GM19467 (cell line): ENCODE results near the gene PRKAR1B.

Source experiments
- ATAC-seq: cut with Tn5 transposase; IDR thresholded peaks from one replicate; pipeline ENCODE4 v1.9.1; 2021; ENCODE audit warnings: mild to moderate bottlenecking, moderate library complexity; ENCODE audit not compliant: unreplicated experiment

Gene PRKAR1B

DNA sequence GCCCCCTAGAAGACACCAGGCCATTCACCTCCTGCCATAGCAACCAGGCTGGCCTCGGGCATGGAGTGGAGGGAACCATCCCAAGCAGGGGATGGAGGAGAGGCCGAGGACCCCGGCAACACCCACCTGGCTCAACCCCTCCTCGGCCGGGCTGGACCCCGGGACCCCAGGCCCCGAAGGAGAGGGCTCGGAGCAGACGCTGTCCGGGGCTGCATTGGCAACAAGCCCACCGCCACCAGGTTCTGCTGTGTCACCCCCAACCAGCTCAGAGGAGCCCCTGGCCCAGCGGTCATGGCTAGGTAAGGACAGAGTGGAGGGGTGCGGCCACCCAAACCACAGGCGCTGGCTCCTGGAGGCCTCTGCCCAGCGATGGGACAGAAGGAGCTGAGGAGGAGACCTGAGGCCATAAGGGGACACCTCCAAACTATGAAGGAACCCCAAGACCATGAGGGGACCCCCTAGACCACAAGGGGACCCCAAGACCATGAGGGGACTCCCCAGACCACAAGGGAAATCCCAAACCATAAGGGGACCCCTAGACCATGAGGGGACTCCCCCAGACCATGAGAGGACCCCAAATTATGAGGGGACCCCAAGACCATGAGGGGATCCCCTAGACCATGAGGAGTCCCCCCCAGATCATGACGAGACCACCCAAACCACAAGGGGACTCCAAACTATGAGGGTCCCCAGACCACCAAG is 132.7 kb downstream of the PRKAR1B start:
- ATAC-seq, result no peak

DNA sequence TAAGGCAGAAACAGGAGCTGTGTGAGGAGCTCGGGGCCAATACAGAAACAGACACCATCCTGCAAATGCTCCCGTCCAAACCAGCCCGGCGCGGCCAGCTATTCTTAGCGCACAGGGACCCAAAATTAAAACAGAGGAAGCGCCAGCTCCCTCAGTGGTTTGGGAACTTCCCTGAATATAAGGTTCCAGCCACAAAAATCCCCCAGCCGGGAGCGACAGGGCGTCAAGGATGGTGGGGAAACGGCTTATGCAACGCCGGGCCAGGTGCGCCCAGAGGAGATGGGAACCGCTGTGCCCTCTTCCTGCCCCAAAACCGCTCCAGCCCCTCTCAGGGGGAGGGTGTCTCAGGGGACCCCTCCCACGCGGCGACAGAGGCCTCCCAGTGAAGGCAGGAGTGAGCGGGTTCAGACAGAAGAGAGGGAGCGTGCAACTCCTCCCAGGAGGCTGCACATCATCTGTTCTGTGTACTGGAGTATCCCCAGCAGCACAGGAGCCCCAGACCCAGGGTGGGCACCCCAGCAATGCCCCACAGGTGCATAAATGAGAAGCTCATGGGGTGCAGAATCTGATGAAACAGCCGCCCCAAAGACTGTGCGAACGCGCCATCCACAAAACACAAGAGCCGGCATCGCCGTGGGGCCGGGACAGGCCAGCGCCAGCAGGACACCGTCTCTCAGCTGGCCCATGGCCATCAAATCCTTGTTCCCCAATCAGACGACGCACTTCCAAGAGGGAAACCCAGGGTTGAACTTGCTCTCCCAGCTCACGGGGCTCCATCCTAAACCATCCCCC is 133.6 kb downstream of the PRKAR1B start:
- no peak for ATAC-seq

DNA sequence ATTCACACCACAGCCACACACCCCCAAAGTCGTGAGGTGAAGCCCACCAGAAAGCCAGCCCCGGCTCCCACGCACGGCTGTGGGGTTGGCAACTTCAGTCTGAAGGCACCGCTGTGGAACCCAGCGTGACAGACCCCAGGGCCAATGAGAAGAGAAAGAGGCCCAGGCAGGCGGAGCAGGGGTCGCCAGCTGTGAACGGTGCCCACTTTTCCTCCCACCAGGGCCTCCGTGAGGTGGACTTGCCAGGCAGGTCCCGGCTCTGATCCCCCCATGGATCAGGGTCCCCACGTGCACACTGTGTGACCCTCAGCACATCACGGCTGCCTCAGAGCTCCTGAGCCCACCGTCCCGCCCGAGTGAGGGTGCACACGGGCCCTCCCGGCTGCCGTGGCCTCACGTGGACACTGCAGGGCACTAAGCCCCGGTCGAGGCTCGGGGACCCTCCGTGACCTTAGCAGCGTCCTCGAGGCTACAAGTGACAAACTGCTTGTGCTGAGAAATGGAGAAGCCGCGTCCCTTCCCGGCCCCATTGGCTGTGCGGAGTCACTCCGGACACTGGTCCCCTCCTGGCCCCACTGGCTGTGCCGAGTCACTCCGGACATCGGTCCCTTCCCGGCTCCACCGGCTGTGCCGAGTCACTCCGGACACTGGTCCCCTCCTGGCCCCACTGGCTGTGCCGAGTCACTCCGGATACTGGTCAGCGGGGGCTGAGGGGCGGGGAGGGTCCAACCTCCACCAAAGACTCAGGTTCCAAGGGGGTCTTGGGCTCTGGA is 135.0 kb downstream of the PRKAR1B start:
- no peak for ATAC-seq

DNA sequence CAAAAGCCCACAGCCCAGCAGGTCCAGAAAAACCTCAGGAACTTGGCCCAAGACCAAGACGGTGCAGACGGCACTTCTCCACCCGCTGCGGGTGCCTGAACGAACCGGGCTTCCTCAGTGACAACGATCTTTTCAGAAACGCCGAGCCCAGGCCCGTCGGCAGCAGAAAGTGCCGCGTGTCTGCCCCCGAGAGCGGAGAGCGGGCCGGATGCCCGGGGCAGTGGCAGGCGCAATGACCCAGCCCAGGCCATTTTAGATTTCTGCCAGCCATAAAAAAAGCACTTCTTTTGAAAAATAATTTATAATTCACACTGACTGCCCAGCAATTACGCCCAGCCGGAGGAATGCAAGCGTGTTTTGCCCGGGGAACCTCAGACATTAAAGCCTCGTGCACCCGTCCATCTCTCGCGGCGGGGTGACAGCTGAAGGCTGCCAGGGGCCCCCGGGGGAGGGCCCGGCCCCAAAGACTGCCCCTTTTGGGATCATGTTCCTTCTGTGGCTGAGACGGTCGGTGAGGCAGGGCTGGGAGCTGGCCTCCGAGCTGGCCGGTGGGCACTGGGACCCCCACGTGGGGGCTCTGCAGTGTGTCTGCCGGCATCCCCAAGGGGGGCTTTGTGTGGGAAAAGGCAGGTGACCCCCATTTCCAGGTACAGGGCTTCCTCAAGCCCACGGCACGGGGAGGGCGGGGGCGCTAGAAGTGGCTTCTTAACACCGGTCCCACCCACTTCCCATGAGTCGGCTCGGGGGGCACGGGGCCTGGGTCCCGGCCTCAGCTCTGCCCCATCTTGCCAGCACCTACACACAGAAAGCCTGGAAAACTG is 136.1 kb downstream of the PRKAR1B start:
- no peak for ATAC-seq

DNA sequence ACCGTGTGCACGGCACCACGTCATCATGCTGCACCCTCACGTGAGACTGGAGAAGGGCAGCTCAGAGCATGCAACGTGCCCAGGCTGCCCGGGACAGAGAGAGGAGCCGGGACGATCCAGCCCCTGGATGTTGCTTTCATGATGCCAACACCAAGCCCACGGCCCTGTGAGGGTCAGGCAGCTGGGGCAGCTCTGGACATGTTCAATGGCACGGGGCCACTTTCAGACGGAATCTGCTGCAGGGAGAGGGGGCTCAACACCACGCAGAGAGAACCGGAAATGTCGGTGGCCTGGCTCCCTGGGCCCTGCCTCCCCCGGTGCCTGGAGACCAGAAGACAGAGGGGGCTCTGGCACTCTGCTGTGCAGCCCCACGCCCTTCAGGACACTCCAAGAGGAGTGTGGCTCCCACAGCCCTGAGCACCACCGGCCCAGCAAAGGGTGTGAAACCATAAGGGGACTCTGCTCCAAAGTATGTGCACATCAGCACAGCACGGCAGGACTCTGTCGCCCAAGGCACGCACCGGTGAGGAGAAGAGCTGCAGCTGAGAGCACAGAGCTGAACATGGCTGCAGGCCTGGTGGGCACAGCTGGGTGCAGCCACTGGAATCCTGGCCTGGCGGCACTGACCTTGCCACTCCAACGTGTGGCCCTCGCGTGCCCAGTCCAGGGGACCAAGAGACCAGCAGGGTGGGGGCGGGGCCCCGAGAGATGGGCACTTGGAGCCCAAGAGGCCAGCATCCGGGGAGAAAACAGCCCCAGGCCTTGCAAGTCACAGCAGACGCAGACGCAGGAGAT is 137.1 kb downstream of the PRKAR1B start:
- ATAC-seq, result no peak

DNA sequence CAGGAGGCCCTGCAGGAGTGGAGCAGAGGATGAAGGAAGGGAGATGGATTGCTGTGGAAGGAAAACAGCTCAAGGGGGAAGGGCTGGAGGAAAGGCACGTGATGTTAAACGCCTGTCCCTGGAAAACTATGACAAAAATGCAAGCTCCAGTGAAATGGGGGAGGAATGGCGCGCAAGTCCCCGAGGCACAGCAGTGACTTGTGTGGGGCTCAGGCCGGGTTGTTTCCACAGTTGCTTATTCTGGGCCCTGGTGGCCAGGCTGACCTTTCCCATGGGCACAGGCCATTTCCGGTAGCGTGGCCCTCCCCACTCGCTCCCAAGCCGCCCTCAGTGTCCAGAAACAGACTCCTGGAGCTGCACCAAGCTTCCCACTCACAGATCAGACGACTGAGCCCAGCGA is 139.3 kb downstream of the PRKAR1B start:
- ATAC-seq, result no peak

DNA sequence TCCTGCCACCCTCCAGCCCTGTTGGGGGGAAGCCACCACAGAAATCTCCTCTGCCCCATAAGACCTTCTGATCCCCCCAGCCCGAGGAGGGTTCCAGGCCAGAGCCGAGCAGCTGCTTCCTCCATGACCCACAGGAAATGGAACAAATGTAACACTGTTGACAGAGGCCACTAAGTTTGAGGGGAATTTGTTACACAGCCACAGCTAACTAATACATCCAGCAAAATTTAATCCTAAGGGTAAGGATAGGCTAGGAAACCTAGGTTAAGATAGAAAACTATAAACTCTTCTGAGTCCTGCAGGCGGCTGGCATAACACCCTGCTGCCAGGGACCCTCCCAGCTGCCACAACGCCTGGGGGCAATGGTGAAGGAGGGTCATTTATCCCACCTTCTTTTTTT is 140.6 kb downstream of the PRKAR1B start:
- no peak for ATAC-seq

DNA sequence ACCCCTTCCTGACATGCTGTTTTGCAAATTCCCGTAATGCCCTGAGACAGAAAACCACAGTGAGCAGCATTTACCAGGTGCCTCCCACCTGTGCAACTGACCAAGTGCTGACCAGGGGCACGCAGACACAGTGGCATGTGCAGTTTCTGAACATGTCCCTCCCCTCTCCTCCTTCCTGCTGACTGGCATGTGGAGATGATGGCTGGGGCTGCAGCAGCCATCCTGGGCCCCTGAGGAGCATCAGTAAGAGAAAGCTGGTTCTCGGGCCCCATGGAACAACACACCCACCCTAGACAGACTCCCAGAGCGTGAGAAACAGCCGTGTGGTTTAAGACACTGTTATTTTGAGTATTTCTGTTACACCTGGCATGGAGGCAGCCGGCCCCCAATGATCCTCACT is 141.2 kb downstream of the PRKAR1B start:
- no peak for ATAC-seq

DNA sequence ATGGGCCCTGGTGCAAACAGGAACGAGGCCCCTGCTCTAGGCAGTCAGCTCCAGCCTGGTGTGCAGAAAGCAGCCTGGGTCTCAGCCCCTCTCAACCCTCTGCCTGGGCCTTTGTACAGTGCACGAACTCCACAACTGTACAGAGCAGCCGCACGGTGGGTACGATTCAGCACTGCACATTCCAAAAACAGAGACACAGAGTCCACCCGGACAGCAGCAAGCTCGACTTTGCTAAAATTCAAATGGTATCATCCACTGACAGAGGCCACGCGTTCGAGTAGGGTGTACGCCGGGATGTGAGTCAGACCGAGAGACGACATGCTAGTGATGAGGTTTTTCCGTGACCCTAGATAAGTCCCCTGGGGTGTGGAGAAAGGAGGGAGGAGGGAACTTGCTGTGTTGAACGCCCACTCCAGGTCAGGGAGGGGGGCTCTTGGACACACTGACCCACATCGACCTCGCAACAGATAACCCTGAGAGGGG is 141.8 kb downstream of the PRKAR1B start:
- no peak for ATAC-seq

DNA sequence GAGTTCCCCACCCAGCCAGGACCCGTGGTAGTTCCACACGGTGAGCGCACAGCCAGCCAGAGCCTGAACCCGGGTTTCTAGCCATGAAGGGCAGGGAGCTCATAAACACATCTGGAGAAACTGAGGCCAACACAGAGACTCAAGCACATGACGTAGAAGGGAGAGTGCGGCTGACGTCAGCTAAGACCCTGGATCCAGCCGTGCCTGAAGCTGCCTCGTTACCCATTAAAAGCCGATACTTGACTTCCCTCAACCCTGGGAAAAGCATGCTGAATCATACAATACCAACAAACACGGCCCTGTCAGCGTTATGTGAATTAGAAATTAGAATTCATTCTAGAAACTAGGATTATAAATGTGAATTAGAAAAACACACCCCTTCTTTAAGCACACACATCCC is 142.3 kb downstream of the PRKAR1B start:
- ATAC-seq, result no peak

DNA sequence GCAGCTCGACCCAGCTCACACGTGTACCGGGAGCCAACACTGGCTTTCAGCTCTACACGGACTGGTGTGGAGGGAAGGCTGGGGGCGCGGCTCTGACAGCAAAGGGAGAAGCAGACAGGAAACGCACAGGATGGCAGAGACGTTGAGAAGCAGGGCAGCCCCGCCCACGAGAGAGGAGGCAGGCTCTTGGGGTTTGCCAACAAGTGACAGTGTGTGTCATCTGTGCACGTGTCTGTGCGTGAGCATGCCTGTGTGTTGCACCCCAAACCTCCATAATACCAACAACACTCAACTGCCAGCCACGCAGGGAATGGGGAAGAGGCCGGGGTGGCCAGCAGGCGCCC is 143.0 kb downstream of the PRKAR1B start:
- no peak for ATAC-seq

DNA sequence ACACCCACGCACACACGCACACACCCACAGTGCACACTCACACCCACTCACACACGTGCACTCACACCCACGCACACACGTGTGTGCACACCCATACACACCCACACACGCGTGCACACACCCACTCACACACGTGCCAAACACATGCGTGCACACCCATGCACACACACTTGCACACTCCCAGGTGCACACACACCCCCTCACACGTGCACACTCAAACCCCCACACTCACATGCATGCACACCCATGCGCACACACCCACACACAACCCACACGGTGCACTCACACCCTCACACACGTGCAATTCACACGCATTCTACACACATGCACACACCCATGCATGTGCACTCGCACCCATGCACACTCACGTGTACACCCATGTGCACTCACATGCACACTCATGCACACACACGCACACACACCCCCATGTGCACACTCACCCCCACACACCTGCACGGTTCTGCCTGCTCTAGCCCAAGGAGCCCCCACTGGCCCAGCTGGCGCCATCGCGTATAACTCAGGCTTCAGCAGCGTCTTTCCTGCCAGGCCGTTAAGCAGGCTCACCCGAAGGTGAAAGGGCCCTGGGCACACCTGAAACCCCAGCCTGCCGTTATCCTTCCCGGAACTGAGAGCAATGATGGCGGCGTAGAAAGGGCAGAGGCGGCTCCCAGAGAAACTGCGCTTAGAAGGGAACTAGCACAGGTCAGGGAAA is 143.5 kb downstream of the PRKAR1B start:
- ATAC-seq, result no peak

DNA sequence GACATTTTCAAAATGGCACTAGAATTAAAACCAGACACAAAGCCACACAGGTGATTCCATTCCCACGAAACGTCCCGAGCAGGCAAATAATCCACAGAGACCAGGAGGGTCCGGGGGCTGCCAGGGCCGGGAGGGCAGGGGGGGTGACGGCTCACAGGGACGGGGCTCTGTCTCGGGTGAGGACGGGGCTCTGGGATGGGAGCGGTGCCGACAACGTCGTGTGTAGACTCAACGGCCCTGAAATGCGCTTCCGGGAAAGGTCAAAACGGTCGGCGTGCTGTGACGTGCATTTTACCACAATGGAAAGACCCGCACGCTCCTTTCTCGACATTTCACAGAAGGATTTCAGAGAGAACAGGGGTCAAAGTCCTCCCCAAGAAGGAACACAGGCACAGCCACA is 144.2 kb downstream of the PRKAR1B start:
- no peak for ATAC-seq

DNA sequence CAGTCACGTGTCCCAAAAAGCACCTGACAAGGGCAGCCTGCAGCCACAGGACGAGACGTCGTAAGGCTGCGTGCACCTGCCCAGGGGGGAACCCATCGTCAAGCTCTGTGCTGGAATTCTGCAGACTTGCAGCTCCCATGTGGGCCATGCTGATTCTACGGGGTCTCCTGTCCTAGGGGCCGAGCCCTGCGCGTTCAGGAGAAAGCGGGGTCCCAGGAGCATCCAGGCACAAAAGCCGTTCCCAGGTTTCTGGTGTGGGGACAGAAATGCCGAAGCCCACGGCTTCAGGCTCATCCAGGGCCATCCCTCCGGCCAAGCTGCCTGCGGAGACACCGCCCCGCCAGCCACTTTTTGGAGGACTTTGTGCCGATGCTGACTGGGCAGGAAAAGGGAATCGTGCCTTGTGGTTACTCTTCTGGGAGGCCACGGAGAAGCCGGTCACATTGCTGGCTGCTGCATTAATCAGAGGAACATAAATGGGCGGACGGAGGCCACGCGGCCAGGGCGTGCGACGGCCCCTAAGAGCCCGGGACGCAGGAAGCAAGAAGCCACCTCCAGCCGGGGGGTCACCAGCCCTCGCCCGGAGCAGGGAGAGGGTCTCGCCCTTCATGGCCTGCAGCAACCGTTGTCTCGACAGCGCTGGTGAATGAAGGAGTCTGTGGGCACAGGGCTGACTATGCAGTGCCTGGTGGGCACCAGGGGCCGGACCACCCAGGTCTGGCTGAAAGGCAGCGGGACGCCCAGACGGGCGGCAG is 144.8 kb downstream of the PRKAR1B start:
- ATAC-seq, result no peak

DNA sequence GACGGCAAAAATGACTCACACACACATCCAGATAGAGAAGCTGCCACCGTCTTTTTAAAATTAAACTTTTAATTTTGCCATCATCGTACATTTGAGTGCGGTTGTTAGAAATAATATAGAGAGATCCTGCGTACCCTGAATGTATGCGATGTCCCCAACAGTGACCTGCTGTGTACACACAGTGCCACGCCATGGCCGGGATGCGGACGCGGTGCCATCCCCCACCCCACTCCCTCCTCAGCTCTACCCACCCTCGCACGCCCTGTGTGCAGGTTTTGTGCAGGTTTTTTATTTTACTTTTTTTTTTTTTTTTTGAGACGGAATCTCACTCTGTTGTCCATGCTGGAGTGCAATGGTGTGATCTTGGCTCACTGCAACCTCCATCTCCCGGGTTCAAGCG is 148.7 kb downstream of the PRKAR1B start:
- ATAC-seq, result no peak

DNA sequence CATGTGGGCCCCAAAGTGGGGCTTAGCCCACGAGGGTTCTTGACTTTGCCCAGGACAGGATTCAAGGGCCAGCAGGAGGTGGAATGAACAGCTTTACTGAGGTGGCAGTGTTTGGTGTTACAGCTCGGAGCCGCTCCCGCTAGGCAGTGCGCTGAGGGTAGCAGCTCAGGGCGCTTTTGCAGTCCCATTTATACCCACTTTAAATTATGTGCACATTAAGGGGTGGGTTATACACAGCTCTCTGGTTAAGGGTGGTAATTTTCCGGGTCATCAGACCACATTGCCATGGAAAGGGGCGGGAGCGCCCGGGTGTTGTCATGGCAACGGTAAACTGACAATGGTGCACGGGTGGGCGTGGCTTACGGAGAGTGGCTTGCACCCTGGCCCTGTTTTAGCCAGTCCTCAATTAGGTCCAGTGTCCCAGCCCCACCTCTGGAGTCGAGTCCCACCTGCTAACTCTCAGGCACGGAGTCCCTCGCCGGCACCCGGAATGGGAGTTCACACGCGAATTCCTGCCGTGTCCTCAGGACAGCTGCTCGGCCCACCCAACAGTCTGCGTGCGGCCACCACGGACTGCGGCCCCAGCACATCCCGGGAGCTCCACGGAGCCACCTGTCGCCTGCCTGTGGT is 149.2 kb downstream of the PRKAR1B start:
- ATAC-seq, result no peak

DNA sequence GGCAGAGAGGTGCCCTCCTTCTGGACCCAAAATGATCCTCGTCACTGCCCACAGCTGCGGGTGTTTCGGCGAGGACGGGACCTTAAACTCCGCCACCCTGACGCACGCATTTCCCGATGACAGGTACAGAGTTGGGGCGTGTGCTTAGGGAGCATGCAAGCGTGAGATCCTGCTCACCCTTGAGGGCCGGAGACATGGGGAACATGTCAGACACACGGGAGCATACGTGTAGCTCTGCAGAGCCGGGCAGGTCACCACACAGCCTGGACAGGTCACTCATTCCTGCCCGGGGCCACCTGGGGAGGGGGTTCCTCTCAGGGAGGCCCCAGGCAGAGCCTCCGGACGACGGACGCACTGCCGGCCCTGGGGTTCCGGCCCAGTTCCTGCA is 149.8 kb downstream of the PRKAR1B start:
- no peak for ATAC-seq

DNA sequence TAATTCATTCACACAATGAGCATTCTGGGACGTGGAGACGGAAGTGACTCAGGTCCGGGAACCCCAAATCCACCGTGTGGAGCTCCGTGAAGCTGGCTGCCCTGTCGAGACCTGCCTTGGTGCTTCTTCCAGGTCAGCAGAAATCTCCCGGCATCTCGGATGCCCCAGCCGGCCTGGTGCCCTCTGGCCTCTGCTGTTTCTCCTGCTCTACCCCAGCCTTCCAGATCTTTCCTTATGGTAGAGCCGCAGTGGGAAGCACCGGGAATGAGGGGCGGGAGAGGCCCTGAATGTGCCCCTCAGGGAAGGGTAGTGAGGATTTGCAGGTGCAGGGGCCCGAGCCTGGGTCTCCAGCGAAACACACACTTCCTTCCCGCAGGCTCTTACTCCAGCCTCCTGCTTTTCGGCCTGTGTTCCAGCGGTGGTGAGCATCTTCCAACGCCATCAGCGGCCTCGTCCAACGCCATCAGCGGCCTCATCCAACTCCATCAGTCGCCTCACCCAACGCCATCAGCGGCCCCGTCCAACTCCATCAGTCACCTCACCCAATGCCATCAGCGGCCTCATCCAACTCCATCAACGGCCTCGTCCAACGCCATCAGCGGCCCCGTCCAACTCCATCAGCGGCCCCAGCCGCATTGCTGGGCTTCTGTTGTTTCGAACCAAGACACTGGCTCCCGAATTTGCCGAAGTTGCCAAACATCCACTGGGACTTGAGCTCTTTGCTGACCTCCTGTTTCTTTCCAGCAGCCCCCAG is 150.4 kb downstream of the PRKAR1B start:
- ATAC-seq, result no peak
